Measurements from ENCODE around the gene SLC39A10. TPM values are rescaled to one million over a fixed set of nuclear protein-coding genes. Genes with fewer than 3 reads are reported as not detected.
"Not testable (repeated sequence)": the region's sequence is repeated elsewhere in the genome, so short reads cannot be mapped to it uniquely, and the experiment has no call there.

The SLC39A10 gene
- total RNA-seq, 1 donor from 2014 or later, result 24.0 TPM

GRCh38 chr2:195683174-195683573, 26.1 kb downstream of the SLC39A10 start:
- H3K4me3 Mint-ChIP-seq (ENCODE audit: unreplicated experiment), result no peak overlapping the region
- H3K9me3 Mint-ChIP-seq (ENCODE audit: low read depth), result no peaks in the 10 kb centered on the region
- no peak for DNase-seq (ENCODE audit: low spot score)
- no peaks in the 10 kb centered on the region for H3K27me3 Mint-ChIP-seq (ENCODE audit: low read depth)
- H3K36me3 Mint-ChIP-seq (ENCODE audit: low read depth), result peaks cover 11% of the 10 kb centered on the region
- H3K4me1 Mint-ChIP-seq (ENCODE audit: low read depth), result peaks cover 3% of the 10 kb centered on the region
- no peak for TF ChIP-seq CTCF (IDR thresholded peaks at IDR 0.05)
- no peak overlapping the region for H3K27ac Mint-ChIP-seq (ENCODE audit: unreplicated experiment)

- Mint-ChIP-seq H3K27me3 (ENCODE audit: low read depth) (no peaks in the 10 kb centered on the region), H3K4me1 (ENCODE audit: low read depth) (peaks cover 3% of the 10 kb centered on the region), H3K9me3 (ENCODE audit: low read depth) (peaks cover 13% of the 10 kb centered on the region), H3K27ac (ENCODE audit: unreplicated experiment) (no peak overlapping the region), H3K36me3 (ENCODE audit: low read depth) (peaks cover 13% of the 10 kb centered on the region), H3K4me3 (ENCODE audit: unreplicated experiment) (no peak overlapping the region)
- no peak for TF ChIP-seq CTCF (IDR thresholded peaks at IDR 0.05)
- no peak for DNase-seq (ENCODE audit: low spot score)
Measured at GRCh38 chr2:195686564-195686963, 29.5 kb downstream of the SLC39A10 start.

- H3K4me3 Mint-ChIP-seq (ENCODE audit: unreplicated experiment), result no peak overlapping the region
- peaks cover 16% of the 10 kb centered on the region for H3K9me3 Mint-ChIP-seq (ENCODE audit: low read depth)
- no peak overlapping the region for H3K27ac Mint-ChIP-seq (ENCODE audit: unreplicated experiment)
- H3K27me3 Mint-ChIP-seq (ENCODE audit: low read depth), result no peaks in the 10 kb centered on the region
- H3K4me1 Mint-ChIP-seq (ENCODE audit: low read depth), result peaks cover 3% of the 10 kb centered on the region
- H3K36me3 Mint-ChIP-seq (ENCODE audit: low read depth), result peaks cover 16% of the 10 kb centered on the region
- no peak for TF ChIP-seq CTCF (IDR thresholded peaks at IDR 0.05)
- DNase-seq (ENCODE audit: low spot score), result no peak
Measured at GRCh38 chr2:195687320-195688086, 30.5 kb downstream of the SLC39A10 start.

- not testable (repeated sequence) for H3K4me1 Mint-ChIP-seq (ENCODE audit: low read depth); H3K4me3 Mint-ChIP-seq (ENCODE audit: unreplicated experiment); H3K27me3 Mint-ChIP-seq (ENCODE audit: low read depth); DNase-seq (ENCODE audit: low spot score); H3K27ac Mint-ChIP-seq (ENCODE audit: unreplicated experiment)
- H3K9me3 Mint-ChIP-seq (ENCODE audit: low read depth), result peaks cover 20% of the 10 kb centered on the region
- peaks cover 17% of the 10 kb centered on the region for H3K36me3 Mint-ChIP-seq (ENCODE audit: low read depth)
Measured at GRCh38 chr2:195692531-195692930, 35.5 kb downstream of the SLC39A10 start.

GRCh38 chr2:195694553-195694952, 37.5 kb downstream of the SLC39A10 start:
- DNase-seq (ENCODE audit: low spot score), result no peak
- Mint-ChIP-seq H3K4me3 (ENCODE audit: unreplicated experiment) (no peak overlapping the region), H3K36me3 (ENCODE audit: low read depth) (peaks cover 17% of the 10 kb centered on the region), H3K9me3 (ENCODE audit: low read depth) (peaks cover 20% of the 10 kb centered on the region), H3K27me3 (ENCODE audit: low read depth) (no peaks in the 10 kb centered on the region), H3K27ac (ENCODE audit: unreplicated experiment) (no peak overlapping the region), H3K4me1 (ENCODE audit: low read depth) (peaks cover 9% of the 10 kb centered on the region)
- TF ChIP-seq CTCF (IDR thresholded peaks at IDR 0.05), result no peak
